A549 (cell line): ENCODE measurements around the gene STOML2. TPM values are rescaled to one million over a fixed set of nuclear protein-coding genes. Genes with fewer than 3 reads are reported as not detected.

Source experiments
- ATAC-seq, 2 experiments: fragments of 200-7000 bp in 1 of 2; fragments of >200 bp in 1 of 2; cut with Nextera tagmentation in 1 of 2; cut with Tn5 transposase in 1 of 2; 3 replicates each; pipeline versions ENCODE4 v1.8.0 to v1.9.1; 2018 to 2020; ENCODE audit warnings: mild to moderate bottlenecking in 1 of 2, moderate library complexity in 1 of 2
- CTCF ChIA-PET: fragments of 300-600 bp; sonication (Branson Sonifier 250); formaldehyde crosslinking; extraction: SDS; loops from one replicate; lab custom pipeline; 2021; ENCODE audit warnings: antibody characterized with exemption, inconsistent platforms; lab: Yijun Ruan, JAX
- POLR2A ChIA-PET: fragments of 350-600 bp; formaldehyde crosslinking; extraction: SDS; loops from one replicate; lab custom pipeline; 2021; ENCODE audit warnings: antibody characterized with exemption, inconsistent platforms; lab: Yijun Ruan, JAX
- DNase-seq, 2 experiments: peaks; one replicate each; pipeline versions ENCODE4 v3.0.0 to v3.0.0-alpha.2; 2011 to 2016; ENCODE audit warnings: low read depth in 1 of 2, low spot score in 1 of 2
- FAIRE-seq: peaks from 2 replicates; lab custom pipeline; 2011; peaks lifted over from hg19 to GRCh38; lab: Jason Lieb, UNC
- H3K27ac ChIP-seq, 2 experiments: fragments of >200 bp; sonication (Bioruptor Twin); formaldehyde crosslinking; 3 replicates each; pipeline ENCODE4 v1.5.1; 2016 to 2017
- H3K4me1 ChIP-seq: fragments of >200 bp; sonication (Bioruptor Twin); formaldehyde crosslinking; 3 replicates; pipeline ENCODE4 v1.6.1; 2016
- H3K4me2 ChIP-seq: fragments of >200 bp; sonication (Bioruptor Twin); formaldehyde crosslinking; 3 replicates; pipeline ENCODE4 v1.6.1; 2016
- H3K4me3 ChIP-seq: fragments of >200 bp; sonication (Bioruptor Twin); formaldehyde crosslinking; 3 replicates; pipeline ENCODE4 v1.5.1; 2016
- H3K9me3 ChIP-seq: fragments of >200 bp; sonication (Bioruptor Twin); formaldehyde crosslinking; 3 replicates; pipeline ENCODE4 v1.6.1; 2016
- CEBPB ChIP-seq, 2 experiments: fragments of >200 bp in 1 of 2; sonication (Bioruptor Twin) in 1 of 2; formaldehyde crosslinking in 1 of 2; IDR thresholded peaks; 2 replicates each; pipeline ENCODE4 v1.6.1; 2012 to 2016
- CTCF ChIP-seq: fragments of >200 bp; sonication (Bioruptor Twin); formaldehyde crosslinking; IDR thresholded peaks from 3 replicates; pipeline ENCODE4 v1.5.1; 2016
- EP300 ChIP-seq, 2 experiments: fragments of >200 bp; sonication (Bioruptor Twin); formaldehyde crosslinking; IDR thresholded peaks; 2 replicates in 1 of 2; 3 replicates in 1 of 2; pipeline ENCODE4 v1.6.1; 2016 to 2017
- FOSB ChIP-seq: fragments of 250-450 bp; sonication (Bioruptor Pico); IDR thresholded peaks from 2 replicates; pipeline ENCODE4 v1.5.0; 2020; ENCODE audit warnings: mild to moderate bottlenecking, moderate library complexity
- HOXA7 ChIP-seq: fragments of 250-450 bp; sonication (Bioruptor Pico); IDR thresholded peaks from 2 replicates; pipeline ENCODE4 v1.5.0; 2020; ENCODE audit warnings: mild to moderate bottlenecking, moderate library complexity
- NPAS2 ChIP-seq: fragments of 250-450 bp; sonication (Bioruptor Pico); IDR thresholded peaks from 2 replicates; pipeline ENCODE4 v1.8.0; 2022; ENCODE audit warnings: mild to moderate bottlenecking, moderate library complexity, borderline replicate concordance
- RAD21 ChIP-seq, 2 experiments: fragments of >200 bp in 1 of 2; sonication (Bioruptor Twin) in 1 of 2; formaldehyde crosslinking in 1 of 2; IDR thresholded peaks in 1 of 2; conservative IDR thresholded peaks in 1 of 2; 2 replicates in 1 of 2; 3 replicates in 1 of 2; pipeline ENCODE4 v1.6.1; 2012 to 2018; ENCODE audit warnings: inconsistent platforms in 1 of 2
- TFCP2L1 ChIP-seq: fragments of 250-450 bp; sonication (Bioruptor Pico); IDR thresholded peaks from 2 replicates; pipeline ENCODE4 v1.5.0; 2021; ENCODE audit warnings: mild to moderate bottlenecking
- WGBS: methylation state at CpG from one replicate; pipeline ENCODE4 v1.1.6; 2017; ENCODE audit errors: missing lambda C conversion rate; 5-methylcytosine and 5-hydroxymethylcytosine counted together
- polyA plus RNA-seq, 4 experiments: library from polyadenylated mRNA; depleted of rRNA in 3 of 4; stranded (reverse); fragments of >200 nt; fragmentation: RNase III in 1 of 4; extraction: RNeasy Plus Mini Kit Qiagen cat#74134 plus additional on column Dnase treatment in 1 of 4; gene quantifications; 2 replicates in 3 of 4; 3 replicates in 1 of 4; pipeline ENCODE4 v1.2.3, GENCODE V29; 2011 to 2017

The STOML2 gene
- polyA plus RNA-seq, 2 of the 4 experiments (the other 2 are of a cell fraction), result 189 to 196 TPM

- H3K9me3 ChIP-seq, result no peaks in the 10 kb centered on the region
- CTCF ChIA-PET, result interaction anchor here (0.5 to 4.8 kb wide), 31 partner anchors 9 to 1042 kb away, joined by 3 to 41 read pairs (median 4); partner anchors contain the start of genes DNAJB5, PIGO, RUSC2 and VCP
- no peak overlapping the region for H3K4me3 ChIP-seq
- no peak overlapping the region for H3K27ac ChIP-seq
- POLR2A ChIA-PET, result interaction anchor here (0.6 to 2.8 kb wide), 8 partner anchors 10 to 530 kb away, joined by 3 to 26 read pairs (median 3); partner anchors contain the start of genes FANCG and VCP
- WGBS, result 75% methylated on average over 7 of the region's 7 CpGs
- no peak for FAIRE-seq
- H3K4me1 ChIP-seq, result no peaks in the 10 kb centered on the region
- TF ChIP-seq EP300 (IDR thresholded peaks at IDR 0.05), result no peak
- TF ChIP-seq HOXA7 (CRISPR knock-in tag), result 0 out of 2 replicates have a peak, but pooled peaks have one; percentile 26
- TF ChIP-seq CEBPB (IDR thresholded peaks at IDR 0.05), result no peak
- TF ChIP-seq TFCP2L1 (CRISPR knock-in tag), result 0 out of 2 replicates have a peak, but pooled peaks have one; percentile 60
- TF ChIP-seq NPAS2 (CRISPR knock-in tag), result no peak
- peak; percentile 75; the same call in 1 of the 2 replicates for TF ChIP-seq FOSB
- peak; percentile 52; the same call in 1 of the 3 replicates for TF ChIP-seq CTCF
- peak in 1 of 2 experiments; percentile 33; a peak in 3 of 5 replicates for TF ChIP-seq RAD21 (conservative IDR thresholded peaks at IDR 0.05 in 1 of 2, IDR thresholded peaks at IDR 0.05 in 1 of 2)
- TF ChIP-seq, all 56 proteins: peak for 5
- DNase-seq, result peak; percentile 46 to 52
- H3K4me2 ChIP-seq, result no peak overlapping the region
- peak; percentile 78 to 86 for ATAC-seq
Measured at GRCh38 chr9:35051069-35051967, 51.6 kb downstream of the STOML2 start.

Other genes starting within 250 kb of the STOML2 start
- 0.01 TPM in 1 of 2 replicates, not detected in the other for gene PHF24, start 144.8 kb downstream of the STOML2 start, polyA plus RNA-seq (2011; rRNA removed)
- not detected in 3 replicates for gene PHF24, start 144.8 kb downstream of the STOML2 start, polyA plus RNA-seq (2017; fragmentation: RNase III; extraction: RNeasy Plus Mini Kit Qiagen cat#74134 plus additional on column Dnase treatment)
- gene DNAJB5, start 113.4 kb downstream of the STOML2 start, polyA plus RNA-seq (2011; rRNA removed), result 0.72 and 1.6 TPM in 2 replicates
- gene DNAJB5, start 113.4 kb downstream of the STOML2 start, polyA plus RNA-seq (2017; fragmentation: RNase III; extraction: RNeasy Plus Mini Kit Qiagen cat#74134 plus additional on column Dnase treatment), result 3.1 to 4.4 TPM (median 3.9 TPM) in 3 replicates
- gene VCP, start 30.5 kb downstream of the STOML2 start, polyA plus RNA-seq (2011; rRNA removed), result 428 and 543 TPM in 2 replicates
- gene VCP, start 30.5 kb downstream of the STOML2 start, polyA plus RNA-seq (2017; fragmentation: RNase III; extraction: RNeasy Plus Mini Kit Qiagen cat#74134 plus additional on column Dnase treatment), result 376 to 390 TPM (median 380 TPM) in 3 replicates
- 34.9 and 39.7 TPM in 2 replicates for gene FANCG, start 23.2 kb downstream of the STOML2 start, polyA plus RNA-seq (2011; rRNA removed)
- 50.3 to 53.5 TPM (median 53.5 TPM) in 3 replicates for gene FANCG, start 23.2 kb downstream of the STOML2 start, polyA plus RNA-seq (2017; fragmentation: RNase III; extraction: RNeasy Plus Mini Kit Qiagen cat#74134 plus additional on column Dnase treatment)
- gene PIGO, start 6.5 kb downstream of the STOML2 start, polyA plus RNA-seq (2011; rRNA removed), result 50.4 and 60.0 TPM in 2 replicates
- gene PIGO, start 6.5 kb downstream of the STOML2 start, polyA plus RNA-seq (2017; fragmentation: RNase III; extraction: RNeasy Plus Mini Kit Qiagen cat#74134 plus additional on column Dnase treatment), result 39.6 to 47.0 TPM (median 45.3 TPM) in 3 replicates
- gene ATOSB, start 12.7 kb upstream of the STOML2 start, polyA plus RNA-seq (2011; rRNA removed), result 11.8 and 14.3 TPM in 2 replicates
- gene ATOSB, start 12.7 kb upstream of the STOML2 start, polyA plus RNA-seq (2017; fragmentation: RNase III; extraction: RNeasy Plus Mini Kit Qiagen cat#74134 plus additional on column Dnase treatment), result 10.8 to 14.0 TPM (median 11.6 TPM) in 3 replicates
- gene UNC13B, start 58.9 kb upstream of the STOML2 start, polyA plus RNA-seq (2011; rRNA removed), result 17.8 and 24.0 TPM in 2 replicates
- 9.9 to 11.0 TPM (median 11.0 TPM) in 3 replicates for gene UNC13B, start 58.9 kb upstream of the STOML2 start, polyA plus RNA-seq (2017; fragmentation: RNase III; extraction: RNeasy Plus Mini Kit Qiagen cat#74134 plus additional on column Dnase treatment)